Keratinocyte (primary cell): Measurements from ENCODE around the gene WWC1. TPM values are rescaled to one million over a fixed set of nuclear protein-coding genes. Genes with fewer than 3 reads are reported as not detected.

ENCODE experiments used
- DNase-seq: peaks from one replicate; pipeline ENCODE4 v3.0.0-alpha.2; 2011; ENCODE audit warnings: low read depth, missing footprints, low spot score
- FAIRE-seq: peaks from 2 replicates; lab custom pipeline; 2011; peaks lifted over from hg19 to GRCh38; lab: Jason Lieb, UNC
- H2AFZ ChIP-seq: 2 replicates; pipeline ENCODE4 v1.6.0; 2012; ENCODE audit warnings: low read length, control low read depth, inconsistent platforms; ENCODE audit not compliant: control insufficient read depth
- H3K27ac ChIP-seq: 2 replicates; pipeline ENCODE4 v1.5.1; 2011; ENCODE audit warnings: low read length; ENCODE audit not compliant: control insufficient read depth, insufficient read depth
- H3K27me3 ChIP-seq: 3 replicates; pipeline ENCODE4 v1.6.0; 2011; ENCODE audit warnings: low read length; ENCODE audit not compliant: control insufficient read depth, insufficient read depth; ENCODE audit errors: extremely low read depth
- H3K36me3 ChIP-seq, 2 experiments: 2 replicates in 1 of 2; 3 replicates in 1 of 2; pipeline ENCODE4 v1.5.1; 2011; ENCODE audit warnings: low read length in 2 of 2, mild to moderate bottlenecking in 1 of 2; ENCODE audit not compliant: control insufficient read depth in 2 of 2, insufficient read depth in 2 of 2; ENCODE audit errors: extremely low read depth in 1 of 2
- H3K4me1 ChIP-seq: 3 replicates; pipeline ENCODE4 v1.5.1; 2011; ENCODE audit warnings: low read length; ENCODE audit not compliant: control insufficient read depth, insufficient read depth; ENCODE audit errors: extremely low read depth
- H3K4me2 ChIP-seq: 3 replicates; pipeline ENCODE4 v1.6.0; 2011; ENCODE audit warnings: low read depth, low read length; ENCODE audit not compliant: control insufficient read depth, insufficient read depth; ENCODE audit errors: extremely low read depth
- H3K4me3 ChIP-seq, 3 experiments: fragments of 200-600 bp in 1 of 3; sonication (generic) in 1 of 3; 2 replicates in 2 of 3; 3 replicates in 1 of 3; pipeline ENCODE4 v1.5.1; 2011 to 2016; ENCODE audit warnings: low read length in 3 of 3, mild to moderate bottlenecking in 3 of 3, control low read depth in 2 of 3, inconsistent platforms in 1 of 3, low read depth in 1 of 3, mixed read lengths in 1 of 3, mixed run types in 1 of 3, moderate library complexity in 1 of 3; ENCODE audit not compliant: control insufficient read depth in 2 of 3, insufficient read depth in 2 of 3; ENCODE audit errors: extremely low read depth in 1 of 3
- H3K79me2 ChIP-seq: 2 replicates; pipeline ENCODE4 v1.6.0; 2012; ENCODE audit warnings: low read length; ENCODE audit not compliant: control insufficient read depth, insufficient read depth
- H3K9ac ChIP-seq: 3 replicates; pipeline ENCODE4 v1.6.0; 2011; ENCODE audit warnings: low read length; ENCODE audit not compliant: control insufficient read depth, insufficient read depth; ENCODE audit errors: extremely low read depth
- H3K9me1 ChIP-seq: 3 replicates; pipeline ENCODE4 v1.6.0; 2011; ENCODE audit warnings: low read length; ENCODE audit not compliant: control insufficient read depth, insufficient read depth; ENCODE audit errors: extremely low read depth
- H3K9me3 ChIP-seq: 2 replicates; pipeline ENCODE4 v1.5.1; 2012; ENCODE audit warnings: low read depth, low read length; ENCODE audit not compliant: control insufficient read depth
- H4K20me1 ChIP-seq: 3 replicates; pipeline ENCODE4 v1.6.0; 2011; ENCODE audit warnings: low read length; ENCODE audit not compliant: control insufficient read depth, insufficient read depth; ENCODE audit errors: extremely low read depth
- EZH2 ChIP-seq: IDR thresholded peaks from one replicate; pipeline ENCODE4 v1.6.1; 2012; ENCODE audit warnings: inconsistent platforms, mild to moderate bottlenecking, low read length, moderate library complexity
- dilution Hi-C: fragments of 300-500 bp; cut with MboI; formaldehyde crosslinking; loops from one replicate; pipeline ENCODE4 v1.7.0; 2020; ENCODE audit warnings: low sequenced_read_pairs; ENCODE audit not compliant: extremely low pct_ligation_motif_present
- polyA plus RNA-seq, 5 experiments: library from polyadenylated mRNA; depleted of rRNA in 3 of 5; stranded (reverse) in 3 of 5; stranded (forward) in 1 of 5; unstranded in 1 of 5; fragments of >200 nt; gene quantifications; 1 replicate in 1 of 5; 2 replicates in 3 of 5; 3 replicates in 1 of 5; pipeline versions ENCODE4 v1.2.1 to v1.2.3, GENCODE V29; 2011 to 2012; ENCODE audit warnings: missing spikeins in 2 of 5, low read depth in 1 of 5, low replicate concordance in 1 of 5
- TF ChIP-seq, protein P1 (sequence below), 3 experiments: IDR thresholded peaks in 1 of 3; conservative IDR thresholded peaks in 1 of 3; optimal IDR thresholded peaks in 1 of 3; 2 replicates in 2 of 3; 3 replicates in 1 of 3; pipeline versions ENCODE3 to v1.5.1; 2011; ENCODE audit warnings: low read length in 3 of 3, mild to moderate bottlenecking in 3 of 3, moderate library complexity in 2 of 3, control low read depth in 1 of 3, inconsistent platforms in 1 of 3; ENCODE audit not compliant: insufficient read depth in 2 of 3; ENCODE audit errors: extremely low read depth in 1 of 3

WWC1 gene
- polyA plus RNA-seq, 1 donor (not counting 4 experiments of a cell fraction or from before 2014, with no cell fraction given), result 19.8 TPM

GRCh38 chr5:168401226-168401625 lies 109.8 kb downstream of the WWC1 start:
- H3K27me3 ChIP-seq, result no peaks in the 10 kb centered on the region
- no peaks in the 10 kb centered on the region for H3K9me3 ChIP-seq
- no peak overlapping the region for H3K9ac ChIP-seq
- dilution Hi-C loops, result no loop called here
- peaks cover 5% of the 10 kb centered on the region for H3K9me1 ChIP-seq
- no peak overlapping the region for H3K4me3 ChIP-seq
- no peak overlapping the region for H3K4me2 ChIP-seq
- peaks cover 34% of the 10 kb centered on the region for H3K4me1 ChIP-seq
- no peak overlapping the region for H2AFZ ChIP-seq
- no peak overlapping the region for H3K27ac ChIP-seq
- no peaks in the 10 kb centered on the region for H3K79me2 ChIP-seq
- peaks cover 9 to 17% of the 10 kb centered on the region in 2 experiments for H3K36me3 ChIP-seq
- no peaks in the 10 kb centered on the region for H4K20me1 ChIP-seq
- FAIRE-seq, result peak; percentile 20
- TF ChIP-seq EZH2, result no peak
- TF ChIP-seq, protein P1, sequence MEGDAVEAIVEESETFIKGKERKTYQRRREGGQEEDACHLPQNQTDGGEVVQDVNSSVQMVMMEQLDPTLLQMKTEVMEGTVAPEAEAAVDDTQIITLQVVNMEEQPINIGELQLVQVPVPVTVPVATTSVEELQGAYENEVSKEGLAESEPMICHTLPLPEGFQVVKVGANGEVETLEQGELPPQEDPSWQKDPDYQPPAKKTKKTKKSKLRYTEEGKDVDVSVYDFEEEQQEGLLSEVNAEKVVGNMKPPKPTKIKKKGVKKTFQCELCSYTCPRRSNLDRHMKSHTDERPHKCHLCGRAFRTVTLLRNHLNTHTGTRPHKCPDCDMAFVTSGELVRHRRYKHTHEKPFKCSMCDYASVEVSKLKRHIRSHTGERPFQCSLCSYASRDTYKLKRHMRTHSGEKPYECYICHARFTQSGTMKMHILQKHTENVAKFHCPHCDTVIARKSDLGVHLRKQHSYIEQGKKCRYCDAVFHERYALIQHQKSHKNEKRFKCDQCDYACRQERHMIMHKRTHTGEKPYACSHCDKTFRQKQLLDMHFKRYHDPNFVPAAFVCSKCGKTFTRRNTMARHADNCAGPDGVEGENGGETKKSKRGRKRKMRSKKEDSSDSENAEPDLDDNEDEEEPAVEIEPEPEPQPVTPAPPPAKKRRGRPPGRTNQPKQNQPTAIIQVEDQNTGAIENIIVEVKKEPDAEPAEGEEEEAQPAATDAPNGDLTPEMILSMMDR (optimal IDR thresholded peaks at IDR 0.05 in 1 of 3, IDR thresholded peaks at IDR 0.05 in 1 of 3, conservative IDR thresholded peaks at IDR 0.05 in 1 of 3; ENCODE audit: extremely low read depth in 1 of 3, insufficient read depth in 2 of 3, low read length in 3 of 3), result no peak
- no peak for DNase-seq

DNA sequence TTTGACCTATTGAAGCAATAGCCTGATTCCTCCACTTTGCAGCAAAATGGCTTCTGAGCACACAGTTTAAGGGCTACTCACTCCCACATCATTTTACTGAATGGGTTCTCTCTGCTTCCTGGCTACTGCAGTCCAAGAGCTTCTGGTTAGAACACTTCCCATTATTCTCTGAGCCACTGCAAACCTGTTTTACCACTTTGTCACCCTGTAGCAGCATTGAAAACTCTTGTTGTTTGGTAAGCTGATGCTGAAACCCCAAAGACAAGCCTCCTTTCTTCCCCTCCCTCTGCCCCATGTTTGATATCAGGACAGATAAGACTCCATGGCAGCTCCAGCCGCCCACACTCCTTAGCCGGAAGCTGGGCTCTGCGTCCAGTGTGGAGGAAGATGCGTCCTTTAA lies 110.4 kb downstream of the WWC1 start:
- H3K4me3 ChIP-seq, result no peak overlapping the region
- DNase-seq (no peak), FAIRE-seq (peak; percentile 57)
- H3K9me3 ChIP-seq, result no peaks in the 10 kb centered on the region
- H3K9ac ChIP-seq, result no peak overlapping the region
- H3K9me1 ChIP-seq, result peaks cover 5% of the 10 kb centered on the region
- H3K4me2 ChIP-seq, result no peak overlapping the region
- peaks cover 34% of the 10 kb centered on the region for H3K4me1 ChIP-seq
- H3K79me2 ChIP-seq, result no peaks in the 10 kb centered on the region
- dilution Hi-C loops, result no loop called here
- no peak overlapping the region for H2AFZ ChIP-seq
- no peaks in the 10 kb centered on the region for H3K27me3 ChIP-seq
- TF ChIP-seq, protein P1 (optimal IDR thresholded peaks at IDR 0.05 in 1 of 3, IDR thresholded peaks at IDR 0.05 in 1 of 3, conservative IDR thresholded peaks at IDR 0.05 in 1 of 3; ENCODE audit: extremely low read depth in 1 of 3, insufficient read depth in 2 of 3, low read length in 3 of 3), result no peak
- no peak for TF ChIP-seq EZH2
- H3K27ac ChIP-seq, result no peak overlapping the region
- no peaks in the 10 kb centered on the region for H4K20me1 ChIP-seq
- H3K36me3 ChIP-seq, result peaks cover 11 to 17% of the 10 kb centered on the region in 2 experiments
